Stimulated activated naive CD4-positive, alpha-beta T cell treated with Interleukin-2 at 50 U/mL for 16 hours (primary cell): Measurements from ENCODE around the gene NPEPL1.

ENCODE experiments used
- DNase-seq: peaks from one replicate; lab custom pipeline; 2025; lab: John Stamatoyannopoulos, UW

Gene NPEPL1

DNA sequence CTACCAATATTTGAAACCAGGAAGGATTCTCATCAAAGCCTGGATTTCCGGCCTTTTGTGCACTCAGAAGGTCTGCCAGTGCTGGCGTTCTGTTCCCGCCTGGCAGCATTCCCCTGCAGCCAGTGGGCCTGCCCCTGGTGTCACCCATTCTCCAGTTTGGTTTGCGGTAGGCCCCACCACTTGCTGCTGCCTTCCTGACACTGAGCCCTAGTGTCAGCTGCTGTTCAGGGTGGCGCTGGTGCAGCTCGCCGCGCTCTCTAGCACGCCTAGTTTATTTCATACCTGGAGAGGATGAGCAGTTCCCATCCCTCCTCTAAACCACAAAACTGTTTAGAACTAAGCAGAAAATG is 9.5 kb downstream of the NPEPL1 start:
- DNase-seq = no peak

DNA sequence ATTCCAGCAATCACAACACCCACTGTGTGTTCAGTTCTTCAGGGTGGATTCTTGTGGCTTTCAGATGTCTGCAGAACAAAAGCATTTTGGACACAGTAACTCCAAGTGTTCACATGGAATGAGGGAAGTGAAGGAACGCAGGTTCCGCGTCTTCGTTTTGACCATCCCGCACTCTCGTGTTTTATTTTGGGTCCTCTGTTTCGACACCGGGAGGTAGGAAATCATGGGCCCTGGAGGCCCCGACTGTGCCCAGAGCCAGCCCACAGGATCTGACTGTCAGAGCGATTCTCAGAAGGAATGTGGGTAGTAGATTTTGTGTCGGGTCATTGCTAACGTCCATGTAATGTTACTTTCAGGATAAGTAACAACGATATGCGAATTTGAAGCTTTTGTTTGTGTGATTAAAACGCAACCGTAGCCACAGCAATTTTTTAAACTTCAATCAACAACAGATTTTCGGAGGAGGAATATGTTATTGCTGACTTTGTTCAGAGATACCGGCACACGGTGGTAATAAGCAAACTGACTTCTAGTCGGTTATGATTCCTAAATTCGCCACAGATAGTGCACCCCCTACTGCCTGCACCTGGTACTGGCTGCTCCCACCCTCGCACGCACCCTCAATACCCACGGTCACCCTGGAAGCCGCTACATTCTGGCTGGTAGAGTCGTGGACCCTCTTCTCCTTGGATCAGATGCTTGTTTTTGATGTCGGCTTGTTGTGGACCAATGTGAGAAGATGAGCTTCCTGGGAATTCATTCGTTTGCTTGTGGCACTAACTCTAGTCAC is 10.5 kb downstream of the NPEPL1 start:
- DNase-seq = no peak

DNA sequence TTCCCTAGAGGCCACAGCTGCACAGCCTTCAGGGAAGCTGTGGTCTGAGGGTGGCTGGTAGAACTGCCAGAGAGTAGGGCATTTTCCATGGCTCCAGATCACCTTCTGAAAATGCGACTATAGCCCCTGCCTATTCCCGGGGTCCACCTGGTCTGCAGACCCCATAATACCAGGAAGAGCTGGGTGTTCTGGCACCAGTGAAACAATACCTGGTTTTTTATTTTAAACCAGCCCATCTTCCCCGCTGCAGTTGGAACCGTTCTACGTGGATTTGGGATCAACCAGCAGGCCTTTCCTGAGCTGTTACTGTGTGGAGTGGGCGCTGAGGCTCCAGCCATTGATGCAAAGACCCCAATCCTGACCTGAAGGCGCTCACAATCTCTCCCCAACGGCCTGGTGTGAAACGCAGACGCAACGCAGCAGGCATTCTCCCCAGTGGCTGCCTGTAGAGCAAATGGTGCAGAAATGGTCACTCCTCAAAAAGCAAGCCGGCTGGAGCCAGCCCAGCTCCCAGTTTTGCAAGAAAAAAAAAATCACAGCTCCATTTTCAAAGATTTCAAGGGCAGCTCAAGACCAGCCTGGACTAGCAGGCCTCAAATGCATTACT is 11.3 kb downstream of the NPEPL1 start:
- DNase-seq = no peak

- DNase-seq = no peak
Observed at GRCh38 chr20:58705208-58705926, 12.8 kb downstream of the NPEPL1 start.

GRCh38 chr20:58706150-58706892 is 13.7 kb downstream of the NPEPL1 start:
- no peak for DNase-seq

DNA sequence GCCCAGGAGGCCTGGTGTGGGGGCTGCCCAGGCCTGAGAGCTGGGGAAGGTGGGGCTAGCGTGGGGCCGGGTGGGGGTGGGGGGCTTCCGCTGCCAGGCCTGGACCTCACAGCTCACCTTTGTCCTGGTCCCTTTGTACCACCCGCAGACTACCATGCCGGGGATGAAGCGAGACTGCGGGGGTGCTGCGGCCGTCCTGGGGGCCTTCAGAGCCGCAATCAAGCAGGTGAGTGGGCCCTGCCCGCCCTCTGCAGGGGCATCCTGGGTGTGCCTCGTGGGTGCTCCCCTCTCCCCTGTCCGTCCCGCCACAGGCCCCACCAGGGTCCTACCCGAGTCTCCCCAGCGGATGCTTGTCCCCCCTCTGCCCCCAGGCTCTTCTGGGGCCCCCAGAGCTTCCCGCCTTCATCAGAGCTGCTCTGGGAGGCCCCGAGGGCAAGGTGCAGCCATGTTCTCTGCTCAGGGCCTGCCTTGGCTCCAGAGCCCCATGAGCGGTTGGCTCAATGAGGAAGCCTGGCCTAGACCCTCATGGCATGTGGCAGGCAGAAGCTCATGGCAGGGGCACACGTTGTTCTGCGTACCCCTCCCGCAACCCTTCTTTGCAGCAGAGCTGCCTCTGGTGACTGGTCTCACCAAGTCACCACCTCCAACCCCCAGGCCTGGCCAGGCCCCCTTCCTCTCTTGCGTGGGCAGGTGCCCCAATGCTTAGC is 14.5 kb downstream of the NPEPL1 start:
- DNase-seq = no peak

DNA sequence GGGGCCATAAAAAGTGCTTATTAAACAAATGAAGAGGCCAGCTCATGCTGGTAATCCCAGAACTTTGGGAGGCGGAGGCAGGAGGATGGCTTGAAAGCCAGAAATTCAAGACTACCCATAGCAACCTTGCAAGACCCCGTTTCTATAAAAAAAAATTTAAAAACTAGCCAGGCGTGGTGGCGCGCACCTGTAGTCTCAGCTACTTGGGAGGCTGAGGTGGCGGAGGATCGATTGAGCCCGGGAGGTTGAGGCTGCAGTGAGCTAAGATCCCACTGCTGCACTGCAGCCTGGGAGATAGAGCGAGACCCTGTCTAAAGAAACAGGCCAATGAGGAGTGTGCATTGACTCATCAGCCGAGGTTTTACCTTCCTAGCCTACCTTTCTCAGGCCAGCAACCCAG is 15.2 kb downstream of the NPEPL1 start:
- DNase-seq = no peak

DNA sequence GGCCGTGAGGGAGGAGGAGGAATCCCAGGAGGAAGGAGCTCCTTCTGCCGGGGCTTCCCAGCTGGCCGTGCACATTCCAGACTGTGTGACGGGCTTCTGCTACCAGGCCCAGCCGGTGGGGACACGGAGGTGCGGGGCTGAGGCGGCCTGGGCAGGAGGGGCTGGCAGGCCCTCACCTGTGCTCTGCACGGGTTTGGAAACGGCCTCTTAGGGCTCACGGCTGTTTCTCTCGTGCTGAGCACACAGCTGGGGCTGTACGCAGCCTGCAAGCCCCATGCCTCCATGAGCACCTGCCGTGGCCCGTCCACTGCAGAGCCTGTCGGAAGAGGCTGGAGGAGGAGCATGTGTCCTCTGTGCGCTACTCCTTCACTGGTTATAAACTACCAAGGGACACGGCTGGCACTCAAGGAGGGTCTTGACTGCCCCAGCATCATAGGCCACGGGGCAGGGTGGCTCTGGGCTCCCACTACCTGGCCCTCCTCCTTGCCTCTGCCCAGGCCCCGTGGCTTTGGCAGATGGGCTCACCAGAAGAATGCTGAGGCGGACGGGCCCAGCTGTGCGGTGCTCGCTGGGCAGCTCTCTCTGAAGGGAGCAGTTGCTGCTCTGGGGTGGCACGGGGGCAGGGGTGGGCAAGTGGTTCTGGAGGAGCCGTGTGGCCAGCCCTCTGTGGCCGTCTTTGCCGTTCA is 15.8 kb downstream of the NPEPL1 start:
- DNase-seq = no peak

DNA sequence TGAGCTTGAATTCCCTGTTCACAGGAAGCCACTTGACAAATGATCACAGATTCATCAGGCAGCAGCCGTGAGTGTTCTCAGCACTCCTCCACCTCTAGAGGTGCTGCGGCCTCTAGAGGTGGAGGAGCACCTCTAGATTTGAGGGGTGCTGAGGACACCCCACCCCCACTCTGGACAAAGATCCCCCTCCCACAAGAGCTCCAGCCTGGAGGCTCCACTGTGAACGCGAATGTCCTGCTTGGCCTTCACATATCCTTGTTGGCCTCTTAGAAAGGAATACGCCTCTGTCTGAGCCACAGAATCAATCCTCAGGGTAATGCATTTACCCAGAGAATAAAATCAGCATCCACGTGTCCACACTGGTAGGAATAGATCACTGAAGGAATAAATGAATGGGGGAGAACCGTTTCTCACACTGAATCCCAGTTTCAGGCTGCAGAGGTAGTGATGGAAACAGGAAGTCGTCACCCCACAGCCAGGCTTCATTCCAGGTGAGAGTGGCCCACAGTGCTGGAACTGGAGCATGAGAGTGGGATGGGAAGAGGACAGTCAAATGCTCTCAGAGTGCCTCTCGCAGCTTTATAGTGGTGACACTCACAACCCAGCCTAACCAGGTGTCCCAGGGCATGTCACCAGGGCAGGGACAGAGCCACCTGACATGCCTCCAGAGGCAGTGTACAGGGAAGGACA is 16.6 kb downstream of the NPEPL1 start:
- DNase-seq = no peak

DNA sequence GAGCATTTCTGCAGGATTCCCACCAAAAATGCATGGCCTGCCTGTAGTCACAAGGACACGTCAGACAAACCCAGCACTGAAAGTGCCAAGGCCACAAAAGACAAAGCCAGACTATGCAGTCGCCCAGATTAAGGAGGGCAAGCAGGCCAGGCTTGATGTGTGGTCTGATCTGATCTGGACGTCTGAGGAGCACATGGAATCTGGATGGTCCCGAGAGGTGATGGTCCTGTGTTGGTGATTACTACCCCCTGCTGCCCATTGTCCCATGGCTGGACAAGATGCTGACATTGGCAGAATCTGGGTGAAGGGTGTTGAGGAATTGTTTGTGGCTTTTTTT is 17.1 kb downstream of the NPEPL1 start:
- no peak for DNase-seq

DNA sequence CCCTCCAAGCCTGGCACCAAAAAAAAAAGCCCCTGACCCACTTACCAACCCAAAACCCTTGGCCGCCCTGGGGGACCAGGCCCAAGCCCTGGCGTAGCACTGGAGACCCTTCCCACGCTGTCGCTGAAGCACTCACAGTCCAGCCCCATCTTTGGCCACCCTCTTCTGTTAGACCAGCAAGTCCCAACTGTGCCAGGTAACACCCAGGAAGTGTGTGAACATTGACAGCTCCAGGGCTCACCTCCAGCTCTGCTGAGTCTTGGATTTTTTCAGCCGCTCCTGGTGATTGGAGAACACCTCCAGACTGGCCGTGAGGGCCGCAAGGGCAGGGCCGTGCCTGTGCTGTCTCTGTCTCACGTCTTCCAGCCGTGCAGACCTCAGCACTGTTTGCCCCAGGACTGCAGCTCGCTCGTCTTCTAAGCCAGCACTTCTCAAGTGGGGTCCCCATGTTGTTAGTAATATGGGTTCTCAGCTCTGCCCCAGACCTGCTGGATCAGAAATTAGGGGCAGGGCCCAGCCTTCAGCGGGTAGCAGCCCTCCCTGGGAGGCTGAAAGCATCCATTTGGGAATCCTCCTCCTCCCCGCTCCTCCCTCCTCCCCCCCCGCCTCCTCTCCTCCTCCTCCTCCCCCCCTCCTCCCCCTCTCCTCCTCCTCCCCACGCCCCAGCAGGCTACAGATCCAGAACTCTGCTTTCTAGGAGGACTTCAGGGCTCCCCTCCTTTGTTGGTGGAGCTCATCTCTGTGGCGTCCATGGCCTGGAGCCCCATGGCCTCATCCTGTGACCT is 18.1 kb downstream of the NPEPL1 start:
- no peak for DNase-seq

- DNase-seq = no peak
Observed at GRCh38 chr20:58711266-58712051, 18.9 kb downstream of the NPEPL1 start.

DNA sequence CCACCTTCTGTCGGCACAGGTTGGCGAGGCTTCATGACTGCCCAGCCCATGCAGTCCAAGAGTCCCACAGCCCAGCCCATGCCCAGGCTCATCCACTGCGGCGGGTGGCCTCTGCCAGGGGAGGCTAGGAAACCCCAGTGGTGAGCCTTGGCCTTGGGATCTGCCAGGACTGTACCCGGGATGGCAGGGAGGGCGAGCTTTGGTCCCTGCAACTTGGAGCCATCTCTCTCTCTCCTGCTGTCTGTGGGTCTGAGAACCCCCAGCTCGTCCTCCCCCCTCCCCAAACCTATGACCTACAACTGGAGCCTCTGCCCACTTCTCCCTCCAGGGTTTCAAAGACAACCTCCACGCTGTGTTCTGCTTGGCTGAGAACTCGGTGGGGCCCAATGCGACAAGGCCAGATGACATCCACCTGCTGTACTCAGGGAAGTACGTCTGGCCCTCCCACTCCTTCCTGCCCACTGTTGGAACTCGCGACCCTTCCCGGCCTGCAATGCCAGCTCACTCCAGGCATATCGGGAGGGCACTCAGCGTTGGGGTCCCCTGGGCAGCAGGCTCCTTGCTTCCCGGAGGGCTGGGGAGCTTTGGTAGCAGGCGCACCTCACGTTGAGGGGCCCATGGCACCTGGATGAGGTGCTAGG is 19.7 kb downstream of the NPEPL1 start:
- DNase-seq = no peak

DNA sequence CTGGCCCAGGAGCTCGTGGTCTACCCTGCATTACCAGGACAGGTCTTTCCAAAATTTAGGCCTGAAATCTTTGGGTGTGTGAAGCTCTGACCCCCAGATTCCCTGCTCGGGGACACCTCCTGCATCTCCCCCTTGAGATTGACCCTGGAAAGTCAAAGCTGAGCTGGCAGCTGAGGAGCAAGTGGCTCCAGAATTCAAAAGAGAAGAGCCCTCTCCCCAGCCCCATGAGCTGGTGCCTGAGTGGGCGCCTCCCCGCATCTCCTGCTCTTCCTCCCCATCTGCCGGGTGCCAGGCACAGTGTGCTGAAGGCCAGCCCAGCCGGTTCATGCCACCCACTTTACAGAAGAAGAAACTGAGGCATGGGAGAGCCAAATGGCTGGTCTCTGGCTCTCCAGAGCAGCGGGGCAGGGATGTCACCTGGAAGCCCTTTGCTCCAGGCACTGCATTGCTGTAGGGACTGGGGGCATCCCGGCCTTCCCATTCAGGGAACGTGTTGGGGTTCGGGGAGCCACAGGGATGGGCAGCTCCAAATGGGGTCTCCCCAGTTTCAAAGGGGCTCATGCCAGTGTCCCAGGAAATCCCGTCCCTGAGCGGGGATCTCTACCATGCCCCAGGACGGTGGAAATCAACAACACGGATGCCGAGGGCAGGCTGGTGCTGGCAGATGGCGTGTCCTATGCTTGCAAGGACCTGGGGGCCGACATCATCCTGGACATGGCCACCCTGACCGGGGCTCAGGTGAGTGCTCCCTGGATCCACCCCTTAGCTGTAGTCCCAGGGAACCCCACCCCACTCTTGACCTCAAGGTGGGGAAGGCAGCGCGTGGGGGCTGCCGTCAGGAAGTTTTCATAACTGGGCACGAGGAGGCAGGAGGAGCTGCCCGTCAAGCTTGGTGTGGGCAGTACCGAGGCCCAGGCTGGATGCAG is 20.5 kb downstream of the NPEPL1 start:
- no peak for DNase-seq

- DNase-seq = no peak
Observed at GRCh38 chr20:58713801-58714339, 21.3 kb downstream of the NPEPL1 start.

DNA sequence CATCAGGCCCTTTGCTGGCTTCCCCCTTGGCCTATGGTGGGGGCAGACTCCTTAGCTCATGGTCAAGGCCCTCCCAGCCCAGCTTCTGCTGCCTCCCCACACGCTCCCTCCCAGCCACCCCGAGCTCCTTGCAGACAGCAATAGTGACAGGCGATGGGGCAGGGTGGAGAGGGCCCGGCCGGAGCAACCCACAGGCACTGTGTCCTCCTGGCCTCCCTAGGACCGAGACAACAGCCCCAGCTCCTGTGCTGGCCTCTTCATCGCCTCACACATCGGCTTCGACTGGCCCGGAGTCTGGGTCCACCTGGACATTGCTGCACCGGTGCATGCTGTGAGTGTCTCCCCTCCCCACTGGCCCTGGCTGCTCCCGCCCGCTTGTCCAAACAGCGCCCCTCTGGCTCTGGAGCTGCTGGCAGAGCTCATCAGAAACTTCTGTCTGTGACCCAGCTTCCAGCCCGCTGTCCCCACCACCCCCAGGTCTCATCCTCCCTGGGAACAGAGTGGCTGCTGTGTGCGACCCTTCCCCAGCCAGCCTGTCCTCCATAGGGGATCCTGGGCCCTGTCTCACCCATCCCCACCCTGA is 21.8 kb downstream of the NPEPL1 start:
- DNase-seq = no peak

- DNase-seq = no peak
Observed at GRCh38 chr20:58714923-58715351, 22.3 kb downstream of the NPEPL1 start.
